OCI-LY7 (cell line): ENCODE results near the gene PLXNB1. TPM values are rescaled to one million over a fixed set of nuclear protein-coding genes. Genes with fewer than 3 reads are reported as not detected.

ENCODE experiments used
- BruUV-seq: library from RNA; stranded (reverse); fragments of 400-500 nt; replicated peaks from 2 replicates; lab custom pipeline; 2021; lab: Mats Ljungman, UMichigan
- CTCF ChIA-PET: fragments of 300-600 bp; sonication (Branson Sonifier 250); formaldehyde crosslinking; loops from one replicate; lab custom pipeline; 2022; ENCODE audit warnings: antibody characterized with exemption; ENCODE audit not compliant: unreplicated experiment; lab: Charles Lee
- POLR2A ChIA-PET: fragments of 300-600 bp; sonication (Branson Sonifier 250); formaldehyde crosslinking; loops from one replicate; lab custom pipeline; 2022; ENCODE audit warnings: antibody characterized with exemption; lab: Charles Lee
- DNase-seq: peaks from one replicate; pipeline ENCODE4 v3.0.0-alpha.2; 2015; ENCODE audit warnings: low spot score
- H2AFZ ChIP-seq: fragments of 200-600 bp; sonication (generic), shearing (Covaris generic); 2 replicates; pipeline ENCODE4 v1.6.1; 2014; ENCODE audit warnings: mild to moderate bottlenecking, antibody characterized with exemption, low read length, moderate library complexity
- H3K27ac ChIP-seq: fragments of 200-600 bp; sonication (generic); 2 replicates; pipeline ENCODE4 v1.5.1; 2014; ENCODE audit warnings: mixed run types, low read depth, mild to moderate bottlenecking, moderate library complexity, low read length, inconsistent platforms; ENCODE audit not compliant: poor library complexity, severe bottlenecking
- H3K36me3 ChIP-seq: fragments of 200-600 bp; sonication (generic); 2 replicates; pipeline ENCODE4 v1.6.1; 2014; ENCODE audit warnings: mild to moderate bottlenecking, antibody characterized with exemption, low read length, moderate library complexity, mixed read lengths; ENCODE audit not compliant: insufficient read depth
- H3K4me1 ChIP-seq: fragments of 200-600 bp; sonication (generic); 2 replicates; pipeline ENCODE4 v1.5.1; 2014; ENCODE audit warnings: mild to moderate bottlenecking, low read length; ENCODE audit not compliant: insufficient read depth, poor library complexity, severe bottlenecking
- H3K4me2 ChIP-seq: fragments of 200-600 bp; sonication (generic); 2 replicates; pipeline ENCODE4 v1.6.1; 2014; ENCODE audit warnings: mild to moderate bottlenecking, low read length
- H3K4me3 ChIP-seq: fragments of 200-600 bp; sonication (generic); 2 replicates; pipeline ENCODE4 v1.5.1; 2014; ENCODE audit warnings: mild to moderate bottlenecking, low read depth, low read length; ENCODE audit not compliant: poor library complexity, severe bottlenecking
- H3K79me2 ChIP-seq: fragments of 200-600 bp; sonication (generic); 2 replicates; pipeline ENCODE4 v1.6.1; 2016; ENCODE audit warnings: low read depth, mild to moderate bottlenecking, low read length, moderate library complexity, mixed read lengths; ENCODE audit not compliant: insufficient read depth
- H3K9me2 ChIP-seq: fragments of 200-600 bp; sonication (generic); 2 replicates; pipeline ENCODE4 v1.6.1; 2016; ENCODE audit warnings: mild to moderate bottlenecking, low read length, mixed read lengths; ENCODE audit not compliant: insufficient read depth
- H3K9me3 ChIP-seq: fragments of 200-600 bp; sonication (generic); 2 replicates; pipeline ENCODE4 v1.6.1; 2014; ENCODE audit warnings: mild to moderate bottlenecking, mixed run types, low read length, mixed read lengths
- H4K20me1 ChIP-seq: fragments of 200-600 bp; sonication (generic); 2 replicates; pipeline ENCODE4 v1.6.1; 2014; ENCODE audit warnings: mild to moderate bottlenecking, antibody characterized with exemption, low read length, moderate library complexity, mixed read lengths; ENCODE audit not compliant: insufficient read depth
- CTCF ChIP-seq: fragments of 200-600 bp; sonication (generic); conservative IDR thresholded peaks from 2 replicates; pipeline ENCODE4 v1.5.1; 2014; ENCODE audit warnings: mild to moderate bottlenecking, antibody characterized with exemption, low read length, moderate library complexity, mixed read lengths
- EZH2phosphoT487 ChIP-seq: fragments of 200-600 bp; sonication (generic); IDR thresholded peaks from 2 replicates; pipeline ENCODE4 v1.6.1; 2018; ENCODE audit warnings: low read depth, borderline replicate concordance, mild to moderate bottlenecking, mixed run types, antibody characterized with exemption, low read length, moderate library complexity, mixed read lengths
- intact Hi-C: fragments of 100-400 bp; cut with micrococcal nuclease; formaldehyde crosslinking; loops from one replicate; pipeline ENCODE4 v1.10.0; 2022; ENCODE audit not compliant: unreplicated experiment
- total RNA-seq, 2 experiments: library from RNA; depleted of rRNA in 1 of 2; stranded (reverse); fragments of >200 nt in 1 of 2; shearing (Covaris generic) in 1 of 2; gene quantifications; 2 replicates each; pipeline ENCODE4 v1.2.3, GENCODE V29; 2014 to 2022

Gene PLXNB1
- total RNA-seq, 2 experiments from 2014 or later, result 4.4 to 6.4 TPM

- ChIA-PET POLR2A (interaction anchor here (0.7 kb wide), 1 partner anchor 28 kb away, joined by 3 read pairs; the partner anchor contains the start of genes CCDC51 and TMA7), CTCF (no interaction called here)
- no TSS peak for BruUV-seq
- Histone ChIP-seq H3K79me2 (peaks cover 51% of the 10 kb centered on the region), H3K4me2 (peak overlapping the region; percentile 86), H3K9me3 (no peaks in the 10 kb centered on the region), H3K27ac (peak overlapping the region; percentile 15), H3K9me2 (no peaks in the 10 kb centered on the region), H3K36me3 (peaks cover 35% of the 10 kb centered on the region), H3K4me3 (peak overlapping the region; percentile 72), H2AFZ (no peak overlapping the region), H3K4me1 (peaks cover 64% of the 10 kb centered on the region), H4K20me1 (no peaks in the 10 kb centered on the region; the same call in 1 of the 2 replicates)
- intact Hi-C loops, result loop anchor here (2.0 kb wide), 1 partner anchor 21 kb away; the partner anchor contains the start of gene ATRIP
- DNase-seq, result no peak
- TF ChIP-seq CTCF (no peak), EZH2phosphoT487 (no peak)
Measured at GRCh38 chr3:48467473-48468267, 37.8 kb upstream of the PLXNB1 start.

GRCh38 chr3:48467110-48467454 lies 37.2 kb upstream of the PLXNB1 start:
- peaks cover 47% of the 10 kb centered on the region for H3K79me2 ChIP-seq
- DNase-seq, result no peak
- POLR2A ChIA-PET, result interaction anchor here (0.7 kb wide), 1 partner anchor 27 kb away, joined by 3 read pairs; the partner anchor contains the start of genes CCDC51 and TMA7
- BruUV-seq, result no TSS peak
- no peaks in the 10 kb centered on the region for H3K9me3 ChIP-seq
- H3K4me3 ChIP-seq, result peak overlapping the region; percentile 72
- H4K20me1 ChIP-seq, result no peaks in the 10 kb centered on the region; the same call in 1 of the 2 replicates
- peaks cover 63% of the 10 kb centered on the region for H3K4me1 ChIP-seq
- no peak overlapping the region for H2AFZ ChIP-seq
- H3K9me2 ChIP-seq, result no peaks in the 10 kb centered on the region
- CTCF ChIA-PET, result no interaction called here
- peaks cover 36% of the 10 kb centered on the region for H3K36me3 ChIP-seq
- intact Hi-C loops, result loop anchor here (2.0 kb wide), 1 partner anchor 20 kb away; the partner anchor contains the start of gene ATRIP
- H3K27ac ChIP-seq, result peak overlapping the region; percentile 59
- TF ChIP-seq CTCF (no peak), EZH2phosphoT487 (no peak)
- H3K4me2 ChIP-seq, result peak overlapping the region; percentile 86
